ENCODE measurements around the gene BRAT1.
"Not testable (repeated sequence)": the region's sequence is repeated elsewhere in the genome, so short reads cannot be mapped to it uniquely, and the experiment has no call there.

The BRAT1 gene

DNA sequence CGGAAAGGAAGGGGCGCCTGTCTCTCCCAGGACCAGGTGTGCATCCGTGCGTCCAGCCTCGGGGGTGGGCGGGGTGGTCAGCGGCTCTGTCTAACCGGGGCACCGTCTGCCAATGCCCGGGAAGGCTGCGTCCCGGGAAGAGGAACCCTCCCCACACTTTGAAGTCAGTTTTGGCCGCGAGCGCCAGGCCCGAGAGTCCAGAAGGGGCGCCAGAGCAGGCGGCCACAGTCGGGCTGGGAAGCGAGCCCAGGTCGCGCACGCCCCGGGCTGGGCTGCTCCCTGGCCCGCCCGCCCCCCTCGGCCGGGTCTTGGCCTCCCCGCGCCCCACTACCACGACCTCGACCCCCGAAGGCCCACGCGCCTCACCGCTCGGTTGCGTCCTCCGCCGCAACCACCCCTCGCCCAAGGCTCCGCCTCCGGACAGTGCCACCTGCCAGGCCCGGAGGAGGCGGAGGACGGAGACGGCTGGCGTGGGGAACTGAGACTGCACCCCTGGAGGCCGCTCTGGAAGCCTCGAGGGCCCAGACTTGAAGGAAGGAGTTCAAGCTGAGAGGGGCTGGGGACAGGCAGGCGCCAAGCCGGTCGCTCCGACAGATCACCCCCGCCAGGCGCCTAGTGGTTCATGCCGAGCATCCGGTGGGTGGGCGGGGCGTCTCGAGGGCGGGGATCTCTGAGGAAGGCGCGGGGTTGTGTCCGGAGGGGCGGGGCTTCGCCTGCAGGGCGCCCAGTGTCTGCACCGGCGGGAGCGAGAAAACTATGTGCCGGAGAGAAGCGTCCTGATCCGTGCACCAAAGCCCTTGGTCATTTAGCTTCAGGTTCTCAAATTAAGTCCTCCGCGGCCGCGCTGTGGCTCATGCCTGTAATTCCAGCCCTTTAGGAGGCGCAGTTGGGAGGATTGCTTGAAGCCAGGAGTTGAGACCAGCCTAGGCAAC is at the start of gene BRAT1:
Gene BRAT1 (minus strand): TSS at position 404 of the 932 bp plus-strand sequence. CDS start 1,093 bp downstream, outside the sequence.
- peak; percentile 92 for DNase-seq

DNA sequence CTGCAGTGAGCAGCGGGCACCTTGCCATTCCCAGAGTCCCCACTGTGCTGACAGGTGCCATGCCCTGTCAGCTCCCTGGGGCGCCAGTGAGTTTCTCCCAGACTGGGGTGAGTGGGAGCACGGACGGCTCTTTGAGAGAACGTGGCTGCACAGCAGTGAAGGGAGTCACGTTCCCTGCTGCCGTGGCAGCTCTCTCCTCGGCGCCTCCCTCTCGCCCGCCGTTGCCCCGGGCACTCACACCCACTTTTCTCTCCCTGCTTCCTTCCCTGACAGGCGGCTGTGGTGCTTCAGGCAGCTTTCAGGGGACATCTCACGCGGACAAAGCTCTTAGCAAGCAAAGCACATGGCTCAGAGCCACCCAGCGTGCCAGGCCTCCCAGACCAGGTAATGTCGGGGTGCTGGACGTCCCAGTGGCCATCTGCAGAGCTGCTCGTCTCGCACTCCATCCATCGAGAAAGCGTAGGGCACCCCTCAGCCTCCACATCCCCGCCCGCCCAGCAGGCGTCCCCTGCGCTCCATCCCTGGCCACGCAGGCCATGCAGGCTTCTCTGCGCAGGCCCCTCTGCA is 49.4 kb upstream of the BRAT1 start:
- DNase-seq = no peak

- DNase-seq = no peak
Measured at GRCh38 chr7:2603044-2603965, 48.0 kb upstream of the BRAT1 start.

DNA sequence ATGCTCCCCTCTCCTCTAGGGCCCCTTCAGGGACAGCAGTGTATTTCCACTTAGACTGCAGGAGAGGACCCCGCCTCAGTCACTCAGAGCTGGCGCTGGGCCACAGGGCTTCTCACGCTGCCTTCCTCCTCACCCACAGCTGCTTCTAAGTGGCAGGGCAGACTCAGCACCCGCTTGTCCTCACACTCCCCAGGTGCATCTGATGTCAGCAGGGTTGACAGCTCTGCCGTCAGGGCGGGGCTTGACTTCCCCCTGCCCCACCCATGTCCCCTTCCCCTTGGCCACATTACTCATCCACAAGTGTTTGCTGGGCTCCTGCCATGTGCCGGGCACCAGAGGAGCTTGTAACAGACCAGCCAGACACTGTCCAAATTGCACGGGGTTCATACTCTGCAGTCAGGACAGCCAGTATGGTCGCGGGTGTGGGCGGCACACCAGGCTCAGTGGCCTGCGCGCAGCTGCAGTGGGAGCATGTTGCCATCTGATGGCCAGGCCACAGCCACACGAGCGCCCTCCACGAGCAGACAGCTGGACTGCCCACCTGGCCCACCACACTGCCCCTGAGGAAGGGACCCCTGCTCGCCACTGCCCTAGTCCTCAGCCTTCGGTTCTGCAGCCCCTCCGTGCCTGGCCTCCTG is 47.2 kb upstream of the BRAT1 start:
- DNase-seq = peak; percentile 43

GRCh38 chr7:2601907-2602306 is 46.6 kb upstream of the BRAT1 start:
- no peak for DNase-seq

GRCh38 chr7:2601065-2601464 is 45.7 kb upstream of the BRAT1 start:
- DNase-seq = no peak

GRCh38 chr7:2598154-2598823 is 43.0 kb upstream of the BRAT1 start:
- DNase-seq = no peak

- no peak for DNase-seq
Measured at GRCh38 chr7:2597273-2597640, 41.9 kb upstream of the BRAT1 start.

- DNase-seq = no peak
Measured at GRCh38 chr7:2596464-2597272, 41.3 kb upstream of the BRAT1 start.

- no peak for DNase-seq
Measured at GRCh38 chr7:2595258-2595860, 40.0 kb upstream of the BRAT1 start.

DNA sequence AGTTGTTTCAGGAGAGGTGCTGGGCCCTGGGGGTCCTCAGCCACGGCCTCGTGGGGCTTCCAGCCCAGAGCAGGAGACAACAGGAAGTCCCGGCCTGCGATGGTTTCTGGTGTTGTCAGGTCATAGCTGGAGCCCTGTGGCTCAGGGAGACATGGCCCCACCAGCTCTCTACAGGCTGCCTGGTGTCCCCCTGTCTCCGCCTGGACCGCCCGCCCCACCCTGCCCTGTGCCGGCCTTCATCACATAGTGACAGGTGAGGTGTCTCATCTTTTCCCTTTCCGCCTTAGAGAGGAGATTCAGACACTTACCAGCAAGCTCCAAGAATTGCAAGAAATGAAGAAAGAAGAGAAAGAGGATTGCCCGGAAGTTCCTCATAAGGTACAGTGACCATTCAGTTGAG is 39.3 kb upstream of the BRAT1 start:
- no peak for DNase-seq

DNA sequence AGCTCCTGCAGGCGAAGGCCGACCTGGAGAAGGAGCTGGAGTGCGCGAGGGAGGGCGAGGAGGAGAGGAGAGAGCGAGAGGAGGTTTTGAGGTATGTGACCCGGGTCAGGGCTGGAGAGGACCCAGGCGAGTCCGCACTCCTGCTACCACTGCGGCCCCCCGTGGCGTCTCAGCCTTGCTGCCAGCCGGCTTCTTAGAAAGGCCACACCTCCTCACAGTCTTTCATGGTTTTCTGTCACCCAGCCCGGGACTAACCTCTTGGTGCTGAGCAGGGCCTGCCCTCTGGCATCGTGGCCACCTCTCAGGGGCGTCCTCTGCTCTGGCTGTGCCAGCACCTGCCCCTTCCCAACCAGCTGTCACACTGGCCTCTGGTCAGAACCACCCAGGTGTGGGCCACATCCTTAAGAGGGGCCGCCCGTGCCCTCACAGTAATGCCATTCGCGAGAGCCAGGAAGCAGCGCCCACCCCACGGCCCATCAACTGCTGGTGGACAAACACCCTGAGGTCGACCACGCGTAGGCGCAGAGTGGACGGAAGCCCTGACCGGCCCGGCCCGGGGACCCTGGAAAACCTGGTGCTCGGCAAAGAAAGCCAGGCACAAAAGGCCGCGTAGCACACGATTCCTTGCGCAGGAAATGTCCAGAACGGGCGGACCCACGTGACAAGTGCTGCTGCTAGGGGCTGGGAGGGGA is 37.9 kb upstream of the BRAT1 start:
- no peak for DNase-seq

GRCh38 chr7:2592375-2592865 is 37.1 kb upstream of the BRAT1 start:
- DNase-seq = no peak

DNA sequence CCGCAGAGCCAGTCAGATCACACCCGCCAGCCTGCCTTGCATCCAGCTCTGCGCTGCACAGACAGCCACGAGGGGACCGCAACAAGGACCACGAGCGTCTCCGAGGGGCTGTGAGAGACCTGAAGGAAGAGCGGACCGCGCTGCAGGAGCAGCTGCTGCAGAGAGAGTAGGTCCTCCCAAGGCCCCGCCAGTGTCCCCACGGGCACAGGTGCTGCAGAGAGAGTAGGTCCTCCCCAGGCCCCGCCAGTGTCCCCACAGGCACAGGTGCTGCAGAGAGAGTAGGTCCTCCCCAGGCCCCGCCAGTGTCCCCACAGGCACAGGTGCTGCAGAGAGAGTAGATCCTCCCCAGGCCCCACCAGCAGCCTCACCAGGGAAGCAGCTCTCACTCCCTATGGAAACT is 34.6 kb upstream of the BRAT1 start:
- DNase-seq = not testable (repeated sequence)

GRCh38 chr7:2589341-2589740 is 34.0 kb upstream of the BRAT1 start:
- no peak for DNase-seq

GRCh38 chr7:2587778-2588177 is 32.5 kb upstream of the BRAT1 start:
- DNase-seq = no peak

- no peak for DNase-seq
Measured at GRCh38 chr7:2587134-2587533, 31.8 kb upstream of the BRAT1 start.

DNA sequence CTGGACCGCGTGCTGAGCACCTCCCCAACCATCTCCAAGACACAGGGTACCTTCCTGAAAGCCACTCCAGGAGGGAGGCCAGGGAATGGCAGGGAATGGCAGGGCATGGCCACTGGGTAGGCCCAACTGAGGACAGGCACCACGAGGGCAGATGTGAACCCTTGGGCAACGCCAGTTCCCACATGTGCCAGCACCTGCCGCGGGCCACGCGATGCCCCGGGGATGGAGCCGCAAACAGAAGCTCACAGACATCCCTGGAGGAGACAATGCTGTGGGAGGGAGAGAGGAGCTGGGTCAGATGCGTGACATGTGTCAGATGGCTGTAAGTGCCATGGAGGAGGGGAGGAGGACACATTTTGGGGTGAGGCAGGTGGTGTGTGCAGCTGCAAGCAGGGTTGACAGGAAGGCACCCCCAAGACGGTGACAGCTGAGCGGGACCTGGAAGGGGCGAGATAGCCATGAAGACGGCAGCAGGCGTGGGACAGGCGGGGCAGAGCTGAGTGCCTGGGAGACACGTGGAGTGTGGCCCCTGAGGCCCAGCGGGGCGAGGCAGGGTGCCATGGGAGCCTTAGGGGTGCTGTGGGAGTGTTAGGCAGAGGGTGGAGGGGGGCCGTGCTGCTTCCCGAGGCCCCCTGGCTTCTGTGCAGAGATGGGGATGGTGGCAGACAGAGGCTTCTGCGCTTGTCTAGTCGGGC is 31.1 kb upstream of the BRAT1 start:
- DNase-seq = no peak

DNA sequence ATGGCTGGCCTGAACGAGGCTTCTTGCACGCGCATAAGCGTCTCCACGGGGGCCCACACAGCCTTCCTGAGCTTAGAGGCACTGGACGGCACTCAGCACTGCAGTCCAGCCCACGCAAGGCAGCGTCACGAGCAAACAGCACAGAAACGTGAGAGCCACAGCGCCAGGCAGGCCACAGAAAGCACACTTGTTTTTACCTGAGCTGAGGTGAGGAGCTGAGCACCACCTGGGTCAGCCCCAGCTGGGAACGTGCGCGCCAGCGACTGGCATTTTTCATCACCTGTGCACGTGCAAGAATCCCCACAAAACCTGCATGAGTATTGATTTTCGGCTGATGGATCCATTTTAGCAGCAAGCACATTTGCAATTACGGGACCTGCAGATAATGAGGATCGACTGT is 30.1 kb upstream of the BRAT1 start:
- DNase-seq = no peak
